WTC11 (cell line): ENCODE data around the gene ZBTB43. TPM values are rescaled to one million over a fixed set of nuclear protein-coding genes. Genes with fewer than 3 reads are reported as not detected.

Experiments used
- ATAC-seq: fragments of 200-7000 bp; cut with Tn5 transposase; 2 replicates; pipeline ENCODE4 v1.10.0; 2021; ENCODE audit warnings: mild to moderate bottlenecking, moderate library complexity
- CTCF ChIA-PET: fragments of 300-600 bp; sonication (Branson Sonifier 250); formaldehyde crosslinking; loops from one replicate; lab custom pipeline; 2021; ENCODE audit warnings: antibody characterized with exemption; lab: Charles Lee
- POLR2A ChIA-PET: fragments of 350-600 bp; sonication (Branson Sonifier 250); formaldehyde crosslinking; loops from one replicate; lab custom pipeline; 2021; ENCODE audit warnings: antibody characterized with exemption; lab: Charles Lee
- DNase-seq: peaks from one replicate; pipeline ENCODE4 v3.0.0; 2021; ENCODE audit warnings: low spot score
- H3K27ac Mint-ChIP-seq: 2 replicates; pipeline ENCODE4 v1.8.0; 2021; ENCODE audit warnings: mixed read lengths
- H3K27me3 Mint-ChIP-seq: 2 replicates; pipeline ENCODE4 v1.8.0; 2021; ENCODE audit warnings: low read depth, mild to moderate bottlenecking, moderate library complexity, mixed read lengths
- H3K36me3 Mint-ChIP-seq: 2 replicates; pipeline ENCODE4 v1.8.0; 2021; ENCODE audit warnings: mixed read lengths
- H3K4me1 Mint-ChIP-seq: 2 replicates; pipeline ENCODE4 v1.8.0; 2022; ENCODE audit warnings: mixed read lengths
- H3K4me3 Mint-ChIP-seq: 2 replicates; pipeline ENCODE4 v1.8.0; 2021; ENCODE audit warnings: mild to moderate bottlenecking, moderate library complexity, mixed read lengths
- H3K9me3 Mint-ChIP-seq: 2 replicates; pipeline ENCODE4 v1.8.0; 2021; ENCODE audit warnings: mixed read lengths
- AFF4 ChIP-seq: sonication (generic); formaldehyde crosslinking; IDR thresholded peaks from 2 replicates; pipeline ENCODE4 v1.8.1; 2023; ENCODE audit warnings: mild to moderate bottlenecking, missing genetic modification reagents, borderline replicate concordance
- E2F1 ChIP-seq: sonication (generic); formaldehyde crosslinking; IDR thresholded peaks from 2 replicates; pipeline ENCODE4 v1.8.0; 2022; ENCODE audit warnings: mild to moderate bottlenecking, missing genetic modification reagents
- ELF4 ChIP-seq: sonication (generic); formaldehyde crosslinking; IDR thresholded peaks from 2 replicates; pipeline ENCODE4 v1.8.1; 2022; ENCODE audit warnings: low read depth, mild to moderate bottlenecking, moderate library complexity, missing genetic modification reagents
- FOXP1 ChIP-seq: sonication (generic); formaldehyde crosslinking; IDR thresholded peaks from 2 replicates; pipeline ENCODE4 v1.8.0; 2022; ENCODE audit warnings: missing genetic modification reagents, mild to moderate bottlenecking, moderate library complexity, borderline replicate concordance
- GTF2I ChIP-seq: fragments of 250-450 bp; sonication (Bioruptor Pico); conservative IDR thresholded peaks from 2 replicates; pipeline ENCODE4 v1.4.0; 2021; ENCODE audit warnings: mild to moderate bottlenecking
- NR1H2 ChIP-seq: sonication (generic); formaldehyde crosslinking; IDR thresholded peaks from 2 replicates; pipeline ENCODE4 v1.9.0; 2021; ENCODE audit warnings: mild to moderate bottlenecking, moderate library complexity, missing genetic modification reagents
- ZBTB21 ChIP-seq: sonication (generic); formaldehyde crosslinking; IDR thresholded peaks from 2 replicates; pipeline ENCODE4 v1.8.1; 2023; ENCODE audit warnings: mild to moderate bottlenecking, missing genetic modification reagents, borderline replicate concordance
- ZNF138 ChIP-seq: sonication (generic); formaldehyde crosslinking; conservative IDR thresholded peaks from 2 replicates; pipeline ENCODE4 v1.8.1; 2022; ENCODE audit warnings: mild to moderate bottlenecking, moderate library complexity, missing genetic modification reagents
- total RNA-seq: library from RNA; stranded (reverse); gene quantifications from 3 replicates; pipeline ENCODE4 v1.2.3, GENCODE V29; 2021
- TF ChIP-seq, protein P1 (sequence below): sonication (generic); formaldehyde crosslinking; IDR thresholded peaks from 2 replicates; pipeline ENCODE4 v1.8.0; 2023; ENCODE audit warnings: mild to moderate bottlenecking, missing genetic modification reagents

The ZBTB43 gene
- total RNA-seq, 1 experiment from 2014 or later: 23.8 TPM

DNA sequence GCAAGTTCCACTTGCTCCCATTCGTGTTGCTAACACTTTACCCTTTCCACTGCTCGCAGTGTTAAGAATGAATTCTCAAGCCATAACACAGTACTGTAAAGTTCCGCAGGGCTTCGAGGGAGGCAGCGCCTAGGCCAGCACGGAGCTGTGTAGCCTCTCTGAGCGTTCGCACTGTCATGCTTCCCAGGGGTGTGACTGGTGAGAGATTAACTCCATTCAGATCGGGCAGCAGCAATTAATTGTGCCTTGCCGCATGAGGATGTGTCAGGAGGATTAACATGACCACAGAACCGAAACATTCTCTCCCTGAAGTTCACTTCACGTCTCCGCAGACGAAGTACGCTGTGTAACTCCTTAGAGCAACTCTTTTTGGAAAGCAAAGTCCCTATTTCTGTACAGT lies 78.8 kb downstream of the ZBTB43 start:
- peaks cover 20% of the 10 kb centered on the region for H3K36me3 Mint-ChIP-seq
- ATAC-seq: peak; percentile 50
- no peaks in the 10 kb centered on the region for H3K9me3 Mint-ChIP-seq
- peaks cover 29% of the 10 kb centered on the region for H3K4me1 Mint-ChIP-seq
- no peak for TF ChIP-seq NR1H2 (CRISPR knock-in tag)
- ChIA-PET POLR2A (no interaction called here), CTCF (no interaction called here)
- H3K27ac Mint-ChIP-seq: peak overlapping the region; percentile 76
- H3K4me3 Mint-ChIP-seq: no peak overlapping the region
- DNase-seq: no peak
- no peaks in the 10 kb centered on the region for H3K27me3 Mint-ChIP-seq

DNA sequence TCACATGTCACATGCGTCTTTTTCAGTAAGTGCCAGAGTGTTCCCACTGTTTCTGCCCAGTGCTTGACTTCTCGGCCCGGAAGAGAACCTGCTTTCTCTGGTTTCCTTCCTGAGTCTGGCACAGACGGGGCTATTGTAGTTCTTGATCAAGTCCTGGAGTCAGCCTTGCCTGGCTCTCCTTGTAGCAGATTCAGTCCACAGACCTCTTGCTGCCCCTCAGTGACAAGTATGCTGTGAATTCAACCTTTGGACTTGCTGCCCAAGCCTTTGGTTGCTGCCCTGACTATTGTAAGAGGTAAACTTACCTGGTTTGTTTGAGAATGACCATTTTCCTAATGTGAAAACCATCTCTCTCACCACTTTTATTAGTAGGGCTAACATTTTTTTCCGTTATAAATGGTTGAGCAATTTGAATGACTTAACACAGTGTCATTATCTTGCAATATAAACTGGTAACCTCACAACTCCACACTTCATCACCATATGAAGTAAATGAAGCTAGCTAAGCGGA lies 80.3 kb downstream of the ZBTB43 start:
- H3K4me3 Mint-ChIP-seq: no peak overlapping the region
- no peaks in the 10 kb centered on the region for H3K9me3 Mint-ChIP-seq
- POLR2A ChIA-PET: no interaction called here
- H3K27ac Mint-ChIP-seq: no peak overlapping the region; the same call in 1 of the 2 replicates
- TF ChIP-seq FOXP1: no peak
- ATAC-seq: no peak
- H3K36me3 Mint-ChIP-seq: peaks cover 7% of the 10 kb centered on the region
- H3K27me3 Mint-ChIP-seq: no peaks in the 10 kb centered on the region
- CTCF ChIA-PET: interaction anchor here (1.1 kb wide), 1 partner anchor 107 kb away, joined by 3 read pairs; no protein-coding TSS in a partner anchor
- peaks cover 29% of the 10 kb centered on the region for H3K4me1 Mint-ChIP-seq
- no peak for DNase-seq

DNA sequence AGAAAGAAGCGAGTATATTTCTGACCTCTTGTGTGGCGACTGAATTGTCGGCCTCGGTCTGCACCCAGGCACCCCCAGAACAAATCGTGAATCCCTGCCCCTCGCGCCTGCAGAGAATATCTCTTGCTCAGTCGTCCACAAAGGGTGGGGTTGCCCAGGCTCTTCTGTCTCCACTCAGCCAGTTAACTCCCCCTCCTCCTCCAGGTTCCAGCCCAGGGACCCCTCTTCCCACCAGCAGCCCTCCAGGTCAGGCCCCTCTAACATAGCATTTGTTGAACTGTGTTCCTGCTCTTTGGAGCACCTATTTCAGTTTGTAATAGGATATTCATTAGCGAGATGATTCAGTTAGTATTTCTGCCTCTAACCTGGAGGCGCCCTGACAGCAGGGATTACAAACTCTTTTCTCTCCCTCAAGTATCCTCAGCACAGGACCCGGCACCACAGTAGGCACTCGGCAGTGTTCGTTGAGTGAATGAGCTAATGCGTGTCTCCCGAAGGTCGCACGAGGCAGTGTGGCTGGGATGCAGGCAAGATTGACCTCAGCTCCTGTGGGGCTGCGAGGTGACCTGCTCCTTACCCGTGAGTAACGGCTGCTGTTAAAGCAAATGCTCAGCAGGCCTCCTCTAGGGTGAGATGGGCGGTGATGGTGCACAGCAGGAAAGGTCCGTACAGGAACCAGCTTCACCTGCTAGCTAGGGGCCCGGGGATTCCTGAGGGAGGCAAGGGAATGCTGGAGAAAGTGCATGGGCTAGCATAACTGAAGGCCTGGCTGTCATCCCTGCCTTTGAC lies 81.4 kb downstream of the ZBTB43 start:
- no peak for TF ChIP-seq E2F1 (CRISPR knock-in tag)
- TF ChIP-seq GTF2I (CRISPR knock-in tag): no peak
- 0 out of 2 replicates have a peak, but pooled peaks have one; percentile 66 for TF ChIP-seq ZNF138 (CRISPR knock-in tag)
- TF ChIP-seq ELF4 (CRISPR knock-in tag): no peak
- no peak for TF ChIP-seq ZBTB21 (CRISPR knock-in tag)
- TF ChIP-seq AFF4 (CRISPR knock-in tag): 0 out of 2 replicates have a peak, but pooled peaks have one; percentile 29
- TF ChIP-seq, protein P1, sequence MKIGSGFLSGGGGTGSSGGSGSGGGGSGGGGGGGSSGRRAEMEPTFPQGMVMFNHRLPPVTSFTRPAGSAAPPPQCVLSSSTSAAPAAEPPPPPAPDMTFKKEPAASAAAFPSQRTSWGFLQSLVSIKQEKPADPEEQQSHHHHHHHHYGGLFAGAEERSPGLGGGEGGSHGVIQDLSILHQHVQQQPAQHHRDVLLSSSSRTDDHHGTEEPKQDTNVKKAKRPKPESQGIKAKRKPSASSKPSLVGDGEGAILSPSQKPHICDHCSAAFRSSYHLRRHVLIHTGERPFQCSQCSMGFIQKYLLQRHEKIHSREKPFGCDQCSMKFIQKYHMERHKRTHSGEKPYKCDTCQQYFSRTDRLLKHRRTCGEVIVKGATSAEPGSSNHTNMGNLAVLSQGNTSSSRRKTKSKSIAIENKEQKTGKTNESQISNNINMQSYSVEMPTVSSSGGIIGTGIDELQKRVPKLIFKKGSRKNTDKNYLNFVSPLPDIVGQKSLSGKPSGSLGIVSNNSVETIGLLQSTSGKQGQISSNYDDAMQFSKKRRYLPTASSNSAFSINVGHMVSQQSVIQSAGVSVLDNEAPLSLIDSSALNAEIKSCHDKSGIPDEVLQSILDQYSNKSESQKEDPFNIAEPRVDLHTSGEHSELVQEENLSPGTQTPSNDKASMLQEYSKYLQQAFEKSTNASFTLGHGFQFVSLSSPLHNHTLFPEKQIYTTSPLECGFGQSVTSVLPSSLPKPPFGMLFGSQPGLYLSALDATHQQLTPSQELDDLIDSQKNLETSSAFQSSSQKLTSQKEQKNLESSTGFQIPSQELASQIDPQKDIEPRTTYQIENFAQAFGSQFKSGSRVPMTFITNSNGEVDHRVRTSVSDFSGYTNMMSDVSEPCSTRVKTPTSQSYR (CRISPR knock-in tag): no peak
- TF ChIP-seq, all 79 proteins: peak for 2
- CTCF ChIA-PET: interaction anchor here (0.7 to 1.3 kb wide), 6 partner anchors 25 to 108 kb away, joined by 3 to 4 read pairs (median 3); partner anchors contain the start of gene ZBTB34

More for the DNA sequence above, 81.4 kb downstream of the ZBTB43 start:
- Mint-ChIP-seq H3K27ac (peak overlapping the region; percentile 87), H3K4me1 (peaks cover 29% of the 10 kb centered on the region), H3K36me3 (no peaks in the 10 kb centered on the region; the same call in 1 of the 2 replicates), H3K4me3 (no peak overlapping the region; the same call in 1 of the 2 replicates), H3K9me3 (no peaks in the 10 kb centered on the region), H3K27me3 (no peaks in the 10 kb centered on the region)
- peak; percentile 69 for ATAC-seq
- peak; percentile 37 for DNase-seq
- POLR2A ChIA-PET: no interaction called here
